ENCODE results near the gene FOXA1. TPM values are rescaled to one million over a fixed set of nuclear protein-coding genes. Genes with fewer than 3 reads are reported as not detected.

The FOXA1 gene
- total and polyA plus RNA-seq, 2 donors, result 0.09 to 0.11 TPM

DNA sequence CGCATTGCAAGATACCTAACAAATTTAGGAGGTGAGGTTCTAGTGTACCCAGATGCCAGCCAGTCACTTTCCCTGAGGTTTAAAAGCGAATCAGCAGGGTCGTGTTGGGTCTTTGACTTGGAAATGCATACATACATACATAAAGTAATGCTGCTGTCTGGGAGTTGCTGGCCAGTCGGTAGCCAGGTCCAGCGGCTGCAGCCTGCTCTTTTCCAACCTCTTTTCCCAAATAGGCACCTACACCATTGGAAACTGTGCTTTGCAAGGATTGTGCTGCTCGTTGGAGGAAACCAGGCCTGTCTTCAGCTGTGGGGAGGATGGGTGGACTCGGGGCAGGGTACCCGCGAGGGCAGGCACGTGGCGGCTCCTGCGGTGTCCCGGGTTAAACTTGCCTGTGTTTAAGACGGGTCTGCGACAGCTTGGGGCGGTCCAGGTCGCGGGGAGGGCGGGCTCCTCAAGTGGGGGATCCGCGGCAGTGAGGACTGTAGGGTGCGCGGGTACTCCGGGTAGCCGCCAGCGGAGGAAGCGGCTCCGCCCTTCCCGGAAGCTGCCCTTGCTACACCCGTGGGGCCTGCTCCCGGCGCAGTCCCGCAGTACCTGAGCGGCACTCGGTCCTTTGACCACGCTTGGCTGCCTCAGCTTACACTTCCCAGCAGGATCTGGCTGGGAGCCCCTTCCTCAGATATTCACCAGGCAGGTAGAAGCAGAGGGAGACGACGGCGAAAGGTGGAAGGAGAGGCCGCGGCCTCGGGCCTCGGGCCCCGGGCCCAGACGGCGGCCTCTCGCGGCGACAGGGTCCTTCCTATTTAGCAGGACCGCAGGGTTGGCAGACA, 3.1 kb upstream of the FOXA1 start:
- Histone ChIP-seq H3K9me3 (ENCODE audit: control insufficient read depth in 2 of 2, insufficient read depth in 1 of 2, low read length in 1 of 2) (peaks cover 7 to 8% of the 10 kb centered on the region in 2 donors), H3K4me3 (ENCODE audit: low read length in 2 of 2) (peak overlapping the region in 1 of 2 donors; percentile 23), H3K27ac (ENCODE audit: low read depth in 1 of 2, low read length in 1 of 2) (no peak overlapping the region), H3K4me1 (ENCODE audit: control insufficient read depth in 2 of 2, insufficient read depth in 2 of 2, low read length in 2 of 2) (no peaks in the 10 kb centered on the region), H3K36me3 (ENCODE audit: control insufficient read depth in 2 of 2, insufficient read depth in 2 of 2, low read length in 1 of 2) (no peaks in the 10 kb centered on the region), H3K27me3 (ENCODE audit: control insufficient read depth in 2 of 2, insufficient read depth in 1 of 2, low read length in 1 of 2) (peaks cover 80 to 99% of the 10 kb centered on the region in 2 donors)
- WGBS, result 5% methylated on average over 50 of the region's 50 CpGs
- no peak for DNase-seq (ENCODE audit: low read depth in 6 of 9, low spot score in 9 of 9)

DNA sequence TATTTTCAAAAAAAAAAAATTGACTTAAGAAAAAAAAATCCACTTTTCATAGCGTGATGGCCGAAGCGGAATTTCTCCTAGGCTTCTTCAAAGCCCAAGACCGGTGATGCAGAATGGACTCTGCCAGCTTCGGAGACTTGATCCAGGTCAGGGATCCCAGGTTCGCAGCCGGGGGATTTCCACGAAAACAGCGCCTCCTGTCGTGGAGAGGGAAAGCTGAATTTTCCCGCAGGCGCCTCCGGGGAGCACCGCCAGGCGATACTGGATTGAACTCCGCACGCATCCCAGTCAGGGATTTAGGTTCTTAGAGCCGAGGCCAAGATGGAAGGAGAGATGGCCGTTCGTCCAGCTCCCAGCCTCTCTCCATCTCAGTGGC, 2.5 kb upstream of the FOXA1 start:
- H3K27me3 ChIP-seq (ENCODE audit: control insufficient read depth in 2 of 2, insufficient read depth in 1 of 2, low read length in 1 of 2), result peaks cover 86 to 99% of the 10 kb centered on the region in 2 donors
- no peaks in the 10 kb centered on the region for H3K4me1 ChIP-seq (ENCODE audit: control insufficient read depth in 2 of 2, insufficient read depth in 2 of 2, low read length in 2 of 2)
- no peak overlapping the region for H3K27ac ChIP-seq (ENCODE audit: low read depth in 1 of 2, low read length in 1 of 2)
- DNase-seq (ENCODE audit: low read depth in 6 of 9, low spot score in 9 of 9), result no peak
- H3K9me3 ChIP-seq (ENCODE audit: control insufficient read depth in 2 of 2, insufficient read depth in 1 of 2, low read length in 1 of 2), result peaks cover 7 to 12% of the 10 kb centered on the region in 2 donors
- H3K4me3 ChIP-seq (ENCODE audit: low read length in 2 of 2), result no peak overlapping the region
- WGBS, result 11% methylated on average over 20 of the region's 20 CpGs
- no peaks in the 10 kb centered on the region for H3K36me3 ChIP-seq (ENCODE audit: control insufficient read depth in 2 of 2, insufficient read depth in 2 of 2, low read length in 1 of 2)

DNA sequence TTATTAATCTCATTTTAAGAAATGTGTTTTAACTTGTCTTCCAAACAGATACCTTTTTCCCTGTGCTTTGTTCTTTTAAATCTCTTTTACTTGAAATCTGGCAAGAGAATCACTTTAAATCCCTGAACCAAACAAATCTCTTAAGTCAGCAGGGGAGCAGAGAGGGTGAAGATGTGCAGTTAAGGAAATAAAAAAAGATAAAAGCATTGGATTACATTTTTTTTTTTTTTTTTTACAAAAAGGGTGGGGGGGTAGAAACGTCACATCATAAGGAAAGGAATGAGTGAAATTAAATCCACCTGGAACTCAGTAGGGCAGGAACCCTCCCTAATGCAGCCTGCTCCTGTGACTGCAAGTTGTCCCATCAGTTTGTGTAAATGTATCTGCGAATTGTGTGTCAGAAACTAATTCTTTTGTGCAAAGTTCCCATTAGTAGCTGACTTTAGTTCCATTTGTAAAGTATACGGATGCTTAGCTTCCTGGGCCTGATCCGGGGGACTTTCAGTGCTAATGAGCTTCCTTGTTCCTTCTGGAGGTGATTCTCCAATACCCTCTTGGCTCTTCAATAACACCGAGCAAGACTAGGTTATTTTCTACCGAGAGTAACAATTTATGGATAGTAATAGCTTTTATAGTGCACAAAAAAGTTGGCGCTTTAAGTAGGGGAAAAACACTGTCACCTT, 1.9 kb upstream of the FOXA1 start:
- Histone ChIP-seq H3K27ac (ENCODE audit: low read depth in 1 of 2, low read length in 1 of 2) (no peak overlapping the region), H3K27me3 (ENCODE audit: control insufficient read depth in 2 of 2, insufficient read depth in 1 of 2, low read length in 1 of 2) (peaks cover 86 to 99% of the 10 kb centered on the region in 2 donors), H3K4me3 (ENCODE audit: low read length in 2 of 2) (no peak overlapping the region), H3K36me3 (ENCODE audit: control insufficient read depth in 2 of 2, insufficient read depth in 2 of 2, low read length in 1 of 2) (no peaks in the 10 kb centered on the region), H3K4me1 (ENCODE audit: control insufficient read depth in 2 of 2, insufficient read depth in 2 of 2, low read length in 2 of 2) (no peaks in the 10 kb centered on the region), H3K9me3 (ENCODE audit: control insufficient read depth in 2 of 2, insufficient read depth in 1 of 2, low read length in 1 of 2) (peaks cover 7 to 12% of the 10 kb centered on the region in 2 donors)
- DNase-seq (ENCODE audit: low read depth in 6 of 9, low spot score in 9 of 9), result no peak
- WGBS, result 10% methylated on average over 7 of the region's 7 CpGs

DNA sequence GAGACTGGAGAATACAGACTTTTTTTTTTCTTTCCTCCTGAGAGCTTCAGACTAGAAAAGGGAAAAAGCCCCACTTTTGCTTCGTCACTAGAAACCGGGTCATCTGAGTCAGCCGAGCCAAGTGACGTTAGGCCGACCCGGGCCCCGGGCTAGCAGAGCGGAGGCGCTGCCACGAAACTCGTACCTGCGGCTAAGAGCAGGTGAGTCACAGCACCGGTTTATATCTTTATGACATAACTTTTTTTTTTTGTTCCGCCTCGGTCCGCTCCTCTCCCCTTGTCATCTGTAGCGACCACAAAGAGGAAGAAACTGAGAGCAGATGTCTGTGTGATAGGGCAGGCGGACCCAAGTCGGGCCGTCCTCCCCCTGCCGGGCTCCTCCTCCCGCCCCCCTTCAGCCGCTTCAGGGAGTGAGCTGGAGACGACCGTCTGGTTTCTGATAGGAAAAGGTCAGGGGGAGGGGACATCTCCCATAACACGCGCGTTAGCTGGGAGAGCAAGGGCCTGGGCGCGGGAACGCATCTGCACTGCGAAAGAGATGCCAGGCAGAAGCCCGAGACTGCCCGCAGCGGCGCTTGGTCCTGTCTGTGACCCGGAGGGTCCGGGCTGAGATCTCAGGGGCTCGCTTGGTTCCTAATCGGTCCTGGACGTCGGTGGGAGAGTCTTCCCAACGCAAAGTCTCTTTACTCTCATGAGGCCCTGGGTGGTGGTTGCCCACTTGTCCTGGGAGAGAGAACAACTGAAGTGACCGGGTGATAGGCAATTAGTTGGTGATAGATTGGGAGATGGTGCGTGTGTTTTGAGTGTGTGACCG, 966 bp upstream of the FOXA1 start:
- H3K4me1 ChIP-seq (ENCODE audit: control insufficient read depth in 2 of 2, insufficient read depth in 2 of 2, low read length in 2 of 2), result no peaks in the 10 kb centered on the region
- peaks cover 89 to 99% of the 10 kb centered on the region in 2 donors for H3K27me3 ChIP-seq (ENCODE audit: control insufficient read depth in 2 of 2, insufficient read depth in 1 of 2, low read length in 1 of 2)
- no peak overlapping the region for H3K27ac ChIP-seq (ENCODE audit: low read depth in 1 of 2, low read length in 1 of 2)
- no peak overlapping the region for H3K4me3 ChIP-seq (ENCODE audit: low read length in 2 of 2)
- H3K9me3 ChIP-seq (ENCODE audit: control insufficient read depth in 2 of 2, insufficient read depth in 1 of 2, low read length in 1 of 2), result peaks cover 10 to 12% of the 10 kb centered on the region in 2 donors
- H3K36me3 ChIP-seq (ENCODE audit: control insufficient read depth in 2 of 2, insufficient read depth in 2 of 2, low read length in 1 of 2), result no peaks in the 10 kb centered on the region
- WGBS, result 4% methylated on average over 46 of the region's 46 CpGs
- DNase-seq (ENCODE audit: low read depth in 6 of 9, low spot score in 9 of 9), result peak in 1 of 9 donors; percentile 11

DNA sequence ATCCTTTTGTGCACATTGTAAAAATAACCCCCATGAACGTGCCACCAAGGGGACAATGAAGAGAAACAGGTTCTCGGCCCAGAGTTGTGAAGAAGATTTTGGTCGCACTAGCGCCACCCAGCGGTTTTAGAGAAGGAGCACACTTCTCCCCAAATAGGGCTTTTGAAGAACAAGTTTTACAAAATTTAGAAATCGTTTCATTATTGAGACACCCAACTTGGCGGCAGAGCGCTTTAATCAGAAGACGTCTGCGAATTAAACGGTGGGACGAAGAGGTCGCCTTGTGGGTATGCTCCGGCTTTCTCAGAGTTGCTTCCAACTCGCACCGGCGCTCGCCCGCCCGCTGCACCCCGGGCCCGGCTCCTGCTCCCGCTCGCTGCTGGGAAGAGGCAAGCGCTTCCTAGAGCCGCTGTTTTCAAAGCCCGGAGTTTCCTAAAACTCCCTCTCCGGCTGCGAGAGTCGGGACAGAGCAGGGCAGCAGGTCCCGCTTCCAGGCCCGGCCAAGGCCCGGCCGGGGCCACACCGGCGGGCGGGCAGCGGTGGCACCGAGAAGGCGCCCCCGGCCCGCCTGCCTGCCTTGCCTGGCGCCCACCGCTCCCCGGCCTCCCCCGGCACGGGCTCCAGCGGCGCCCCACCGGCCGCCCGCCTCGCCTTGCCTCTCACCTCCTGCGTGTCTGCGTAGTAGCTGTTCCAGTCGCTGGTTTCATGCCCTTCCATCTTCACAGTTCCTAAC, 645 bp downstream of the FOXA1 start:
- Histone ChIP-seq H3K27ac (ENCODE audit: low read depth in 1 of 2, low read length in 1 of 2) (no peak overlapping the region), H3K9me3 (ENCODE audit: control insufficient read depth in 2 of 2, insufficient read depth in 1 of 2, low read length in 1 of 2) (peaks cover 10 to 12% of the 10 kb centered on the region in 2 donors), H3K4me1 (ENCODE audit: control insufficient read depth in 2 of 2, insufficient read depth in 2 of 2, low read length in 2 of 2) (no peaks in the 10 kb centered on the region), H3K4me3 (ENCODE audit: low read length in 2 of 2) (peak overlapping the region in 1 of 2 donors; percentile 34), H3K36me3 (ENCODE audit: control insufficient read depth in 2 of 2, insufficient read depth in 2 of 2, low read length in 1 of 2) (no peaks in the 10 kb centered on the region), H3K27me3 (ENCODE audit: control insufficient read depth in 2 of 2, insufficient read depth in 1 of 2, low read length in 1 of 2) (peaks cover 84 to 95% of the 10 kb centered on the region in 2 donors)
- WGBS, result 3% methylated on average over 54 of the region's 56 CpGs
- peak in 4 of 9 donors; percentile 22 to 72 (median 46) for DNase-seq (ENCODE audit: low read depth in 6 of 9, low spot score in 9 of 9)

DNA sequence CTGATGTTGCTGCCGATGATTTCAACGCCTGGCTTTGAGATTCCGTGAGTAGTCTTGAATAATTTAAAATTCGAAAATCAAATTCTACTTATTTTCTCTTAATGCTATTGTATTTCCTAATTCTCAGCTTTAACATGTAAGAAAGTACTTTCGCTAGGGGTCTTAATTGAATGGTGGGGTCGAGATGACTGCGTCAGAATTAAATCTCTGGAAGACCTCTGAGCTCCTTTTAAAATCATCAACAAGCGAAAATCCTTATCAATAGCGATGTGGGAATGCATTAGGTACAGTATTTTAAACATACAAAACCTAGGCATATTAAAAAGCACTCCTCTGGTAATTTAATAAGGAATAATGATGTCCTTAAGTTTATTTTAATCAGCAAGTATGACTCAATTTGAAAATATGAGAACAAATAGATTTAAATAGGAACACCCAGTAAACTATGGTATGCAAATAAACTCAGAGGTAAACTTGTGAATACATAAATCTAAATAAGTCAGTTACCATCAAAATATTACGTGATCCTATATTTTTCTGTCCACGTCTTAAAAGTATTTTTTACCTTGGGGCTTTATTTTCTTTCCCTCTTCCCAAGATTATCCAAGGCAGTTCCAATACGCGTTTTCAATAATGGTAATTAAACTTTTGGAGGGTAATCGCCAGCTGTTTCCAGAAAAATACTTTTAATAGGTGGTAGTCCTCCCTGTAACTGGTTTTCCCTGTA, 1.4 kb downstream of the FOXA1 start:
- Histone ChIP-seq H3K36me3 (ENCODE audit: control insufficient read depth in 2 of 2, insufficient read depth in 2 of 2, low read length in 1 of 2) (no peaks in the 10 kb centered on the region), H3K27ac (ENCODE audit: low read depth in 1 of 2, low read length in 1 of 2) (no peak overlapping the region), H3K9me3 (ENCODE audit: control insufficient read depth in 2 of 2, insufficient read depth in 1 of 2, low read length in 1 of 2) (peaks cover 8 to 12% of the 10 kb centered on the region in 2 donors), H3K4me3 (ENCODE audit: low read length in 2 of 2) (no peak overlapping the region), H3K4me1 (ENCODE audit: control insufficient read depth in 2 of 2, insufficient read depth in 2 of 2, low read length in 2 of 2) (no peaks in the 10 kb centered on the region), H3K27me3 (ENCODE audit: control insufficient read depth in 2 of 2, insufficient read depth in 1 of 2, low read length in 1 of 2) (peaks cover 84 to 95% of the 10 kb centered on the region in 2 donors)
- no peak for DNase-seq (ENCODE audit: low read depth in 6 of 9, low spot score in 9 of 9)
- 17% methylated on average over 14 of the region's 14 CpGs for WGBS

DNA sequence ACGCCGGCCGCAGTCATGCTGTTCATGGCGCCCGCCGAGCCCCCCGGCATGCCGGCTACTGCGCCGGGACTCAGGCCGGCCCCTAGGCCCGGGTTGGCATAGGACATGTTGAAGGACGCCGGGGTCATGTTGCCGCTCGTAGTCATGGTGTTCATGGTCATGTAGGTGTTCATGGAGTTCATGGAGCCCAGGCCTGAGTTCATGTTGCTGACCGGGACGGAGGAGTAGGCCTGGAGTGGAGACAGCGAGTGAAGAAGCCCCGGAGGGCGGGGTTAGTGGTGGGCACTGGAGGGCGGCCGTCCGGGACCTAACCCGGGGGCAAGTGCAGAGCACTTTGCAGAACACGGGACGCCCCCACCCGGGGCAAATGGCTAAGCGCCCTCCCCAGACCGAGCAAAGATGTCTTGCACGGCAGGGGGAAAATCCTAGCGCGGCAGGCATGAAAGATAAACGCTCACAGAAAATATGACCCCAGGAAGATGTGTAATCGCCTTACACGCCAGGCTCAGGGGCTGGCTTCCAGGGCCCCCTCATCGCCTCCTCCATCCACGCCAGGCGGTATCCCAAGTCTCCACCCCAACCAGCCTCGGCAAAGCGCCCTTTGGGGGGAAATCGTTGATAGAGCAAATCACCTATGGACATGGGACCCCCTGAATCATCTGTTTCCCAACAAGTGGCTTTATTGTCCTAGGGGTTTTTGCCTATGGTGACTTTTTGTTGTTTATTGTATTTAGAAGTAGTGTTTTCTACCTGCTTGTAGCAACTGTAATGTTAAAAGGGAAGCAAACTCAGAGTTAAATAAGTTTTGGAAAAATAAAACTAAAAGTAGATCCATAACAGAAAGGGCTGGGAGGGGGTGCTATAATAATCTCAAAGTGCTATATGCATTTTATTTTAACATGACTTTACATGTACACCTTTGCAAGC, 2.3 kb downstream of the FOXA1 start:
- Histone ChIP-seq H3K27me3 (ENCODE audit: control insufficient read depth in 2 of 2, insufficient read depth in 1 of 2, low read length in 1 of 2) (peaks cover 85 to 95% of the 10 kb centered on the region in 2 donors), H3K4me3 (ENCODE audit: low read length in 2 of 2) (no peak overlapping the region), H3K27ac (ENCODE audit: low read depth in 1 of 2, low read length in 1 of 2) (no peak overlapping the region), H3K4me1 (ENCODE audit: control insufficient read depth in 2 of 2, insufficient read depth in 2 of 2, low read length in 2 of 2) (no peaks in the 10 kb centered on the region), H3K36me3 (ENCODE audit: control insufficient read depth in 2 of 2, insufficient read depth in 2 of 2, low read length in 1 of 2) (no peaks in the 10 kb centered on the region), H3K9me3 (ENCODE audit: control insufficient read depth in 2 of 2, insufficient read depth in 1 of 2, low read length in 1 of 2) (peaks cover 6 to 12% of the 10 kb centered on the region in 2 donors)
- no peak for DNase-seq (ENCODE audit: low read depth in 6 of 9, low spot score in 9 of 9)
- 14% methylated on average over 42 of the region's 42 CpGs for WGBS

Data from thymus (tissue), 11 donors.